Esophagus muscularis mucosa (tissue), 4 donors: ENCODE data around the gene AP1G1. TPM values are rescaled to one million over a fixed set of nuclear protein-coding genes. Genes with fewer than 3 reads are reported as not detected.

ENCODE experiments used
- DNase-seq: peaks from one replicate; pipeline ENCODE4 v3.0.0-alpha.2; 2017; ENCODE audit errors: extremely low spot score
- H3K27ac ChIP-seq, 4 donors: fragments of 200-600 bp; sonication (generic); replicated peaks in 1 of 4; 1 replicate in 3 of 4; 2 replicates in 1 of 4; pipeline ENCODE4 v1.5.1; 2016 to 2019; ENCODE audit warnings: mild to moderate bottlenecking in 1 of 4
- H3K27me3 ChIP-seq, 4 donors: fragments of 200-600 bp; sonication (generic); one replicate each; pipeline versions ENCODE4 v1.5.1 to v1.6.0; 2016 to 2019
- H3K36me3 ChIP-seq, 4 donors: fragments of 200-600 bp; sonication (generic); one replicate each; pipeline ENCODE4 v1.5.1; 2016 to 2019
- H3K4me1 ChIP-seq, 4 donors: fragments of 200-600 bp; sonication (generic); one replicate each; pipeline ENCODE4 v1.5.1; 2016 to 2019
- H3K4me3 ChIP-seq, 4 donors: fragments of 200-600 bp; sonication (generic); 1 replicate in 2 of 4; 2 replicates in 2 of 4; pipeline ENCODE4 v1.5.1; 2016 to 2019; ENCODE audit warnings: mild to moderate bottlenecking in 4 of 4, moderate library complexity in 1 of 4
- H3K9me3 ChIP-seq, 4 donors: fragments of 200-600 bp; sonication (generic); 1 replicate in 3 of 4; 2 replicates in 1 of 4; pipeline ENCODE4 v1.5.1; 2016 to 2019
- EP300 ChIP-seq: sonication (generic); formaldehyde crosslinking; IDR thresholded peaks from one replicate; pipeline ENCODE4 v1.6.1; 2017; ENCODE audit warnings: antibody characterized with exemption
- POLR2A ChIP-seq: fragments of 450-650 bp; IDR thresholded peaks from one replicate; pipeline ENCODE4 v1.6.1; 2017; ENCODE audit warnings: antibody characterized with exemption, moderate library complexity, mild to moderate bottlenecking, low read depth
- POLR2AphosphoS5 ChIP-seq, 2 donors: sonication (generic); formaldehyde crosslinking; IDR thresholded peaks; one replicate each; pipeline ENCODE4 v1.6.1; 2017; ENCODE audit warnings: antibody characterized with exemption in 2 of 2
- WGBS: methylation state at CpG from one replicate; pipeline ENCODE4 v1.1.5; 2018; 5-methylcytosine and 5-hydroxymethylcytosine counted together
- intact Hi-C: fragments of 100-400 bp; cut with DNase I; formaldehyde crosslinking; loops from one replicate; pipeline ENCODE4 v1.15.1; 2023
- total RNA-seq, 4 donors: library from RNA; depleted of rRNA; stranded (reverse); fragments of >200 nt; gene quantifications; one replicate each; pipeline versions ENCODE4 v1.1.0 to v1.2.1, GENCODE V29; 2016
- TF ChIP-seq, protein P1 (sequence below), 3 experiments: fragments of 200-600 bp in 2 of 3; fragments of 450-650 bp in 1 of 3; sonication (generic) in 2 of 3; IDR thresholded peaks; one replicate each; pipeline ENCODE4 v1.5.1; 2017 to 2019; ENCODE audit warnings: antibody characterized with exemption in 3 of 3, mild to moderate bottlenecking in 2 of 3, moderate library complexity in 1 of 3

The AP1G1 gene
- total RNA-seq, 4 donors from 2014 or later = 45.9 to 56.9 (median 51.5) TPM

DNA sequence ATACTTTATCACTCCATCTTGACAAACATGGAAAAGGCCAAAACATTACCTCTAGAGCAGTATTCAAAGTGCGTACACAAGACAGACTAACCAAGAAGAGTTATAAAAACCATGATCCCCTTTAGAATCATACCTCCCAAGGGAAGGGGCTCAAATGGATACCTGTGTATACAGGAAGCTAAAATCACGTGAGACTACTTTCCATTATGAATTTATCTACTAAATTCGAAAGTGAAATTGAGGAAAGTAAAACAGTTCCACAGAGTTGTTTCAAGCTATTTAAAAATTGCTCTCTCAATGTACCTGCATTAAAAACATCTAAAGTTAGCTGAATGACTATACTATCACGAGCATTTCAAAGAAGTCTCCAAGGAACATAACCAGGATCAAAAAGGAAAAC, 32.7 kb downstream of the AP1G1 start:
- WGBS = 89% methylated on average over 4 of the region's 4 CpGs
- H3K9me3 ChIP-seq = no peaks in the 10 kb centered on the region
- no peak for DNase-seq
- no peaks in the 10 kb centered on the region for H3K27me3 ChIP-seq
- H3K36me3 ChIP-seq = peaks cover 16 to 50% (median 39%) of the 10 kb centered on the region in 4 donors
- intact Hi-C loops = no loop called here
- peaks cover 0 to 20% (median under 1%) of the 10 kb centered on the region in 4 donors for H3K4me1 ChIP-seq
- TF ChIP-seq POLR2AphosphoS5 (IDR thresholded peaks at IDR 0.05) (no peak), POLR2A (no peak), EP300 (no peak)
- TF ChIP-seq, protein P1, sequence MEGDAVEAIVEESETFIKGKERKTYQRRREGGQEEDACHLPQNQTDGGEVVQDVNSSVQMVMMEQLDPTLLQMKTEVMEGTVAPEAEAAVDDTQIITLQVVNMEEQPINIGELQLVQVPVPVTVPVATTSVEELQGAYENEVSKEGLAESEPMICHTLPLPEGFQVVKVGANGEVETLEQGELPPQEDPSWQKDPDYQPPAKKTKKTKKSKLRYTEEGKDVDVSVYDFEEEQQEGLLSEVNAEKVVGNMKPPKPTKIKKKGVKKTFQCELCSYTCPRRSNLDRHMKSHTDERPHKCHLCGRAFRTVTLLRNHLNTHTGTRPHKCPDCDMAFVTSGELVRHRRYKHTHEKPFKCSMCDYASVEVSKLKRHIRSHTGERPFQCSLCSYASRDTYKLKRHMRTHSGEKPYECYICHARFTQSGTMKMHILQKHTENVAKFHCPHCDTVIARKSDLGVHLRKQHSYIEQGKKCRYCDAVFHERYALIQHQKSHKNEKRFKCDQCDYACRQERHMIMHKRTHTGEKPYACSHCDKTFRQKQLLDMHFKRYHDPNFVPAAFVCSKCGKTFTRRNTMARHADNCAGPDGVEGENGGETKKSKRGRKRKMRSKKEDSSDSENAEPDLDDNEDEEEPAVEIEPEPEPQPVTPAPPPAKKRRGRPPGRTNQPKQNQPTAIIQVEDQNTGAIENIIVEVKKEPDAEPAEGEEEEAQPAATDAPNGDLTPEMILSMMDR (IDR thresholded peaks at IDR 0.05) = no peak
- H3K27ac ChIP-seq = no peak overlapping the region
- H3K4me3 ChIP-seq = no peak overlapping the region

DNA sequence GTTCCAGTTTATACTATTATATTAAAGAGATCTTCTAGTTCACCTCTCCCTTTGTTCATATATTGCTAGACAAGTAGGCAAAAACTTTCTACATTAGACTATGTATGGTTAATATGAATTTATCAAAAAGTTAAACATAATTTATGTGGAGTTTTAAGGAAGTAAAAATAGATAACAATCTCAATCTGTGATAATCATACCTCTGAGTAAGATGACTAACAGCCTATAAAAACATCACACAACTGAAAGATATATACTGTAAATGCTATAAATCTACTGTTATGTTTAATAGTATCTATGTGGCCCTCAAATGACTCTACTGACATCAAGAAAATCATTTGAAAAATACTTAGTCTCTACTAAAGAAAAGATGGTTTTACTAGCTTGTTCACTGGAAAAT, 37.1 kb downstream of the AP1G1 start:
- peaks cover 35 to 79% (median 61%) of the 10 kb centered on the region in 4 donors for H3K36me3 ChIP-seq
- TF ChIP-seq EP300 = no peak
- TF ChIP-seq, protein P1 (IDR thresholded peaks at IDR 0.05) = no peak
- no peak for TF ChIP-seq POLR2AphosphoS5 (IDR thresholded peaks at IDR 0.05)
- TF ChIP-seq POLR2A = no peak
- no peak overlapping the region for H3K4me3 ChIP-seq
- no peak for DNase-seq
- peaks cover 0 to 11% (median 5%) of the 10 kb centered on the region in 4 donors for H3K4me1 ChIP-seq
- H3K27me3 ChIP-seq = no peaks in the 10 kb centered on the region
- no peaks in the 10 kb centered on the region for H3K9me3 ChIP-seq
- no peak overlapping the region for H3K27ac ChIP-seq
- intact Hi-C loops = no loop called here

DNA sequence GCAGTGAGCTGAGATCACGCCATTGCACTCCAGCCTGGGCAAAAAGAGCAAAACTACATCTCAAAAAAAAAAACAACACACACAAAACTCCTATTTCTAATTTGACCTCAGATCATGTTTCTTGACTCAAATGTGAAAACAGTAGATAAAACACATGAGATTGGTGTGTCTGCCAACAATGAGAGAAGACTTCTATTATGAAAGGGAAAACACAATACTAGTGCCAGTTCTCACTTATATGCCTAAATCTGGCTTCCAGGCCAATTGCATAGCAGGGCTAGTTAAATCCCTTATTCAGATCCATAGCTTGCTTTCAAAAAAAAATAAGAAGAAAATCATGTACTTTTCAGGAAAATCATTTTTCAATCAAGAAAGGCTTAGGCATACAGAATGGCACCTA, 39.4 kb downstream of the AP1G1 start:
- no peak for DNase-seq

DNA sequence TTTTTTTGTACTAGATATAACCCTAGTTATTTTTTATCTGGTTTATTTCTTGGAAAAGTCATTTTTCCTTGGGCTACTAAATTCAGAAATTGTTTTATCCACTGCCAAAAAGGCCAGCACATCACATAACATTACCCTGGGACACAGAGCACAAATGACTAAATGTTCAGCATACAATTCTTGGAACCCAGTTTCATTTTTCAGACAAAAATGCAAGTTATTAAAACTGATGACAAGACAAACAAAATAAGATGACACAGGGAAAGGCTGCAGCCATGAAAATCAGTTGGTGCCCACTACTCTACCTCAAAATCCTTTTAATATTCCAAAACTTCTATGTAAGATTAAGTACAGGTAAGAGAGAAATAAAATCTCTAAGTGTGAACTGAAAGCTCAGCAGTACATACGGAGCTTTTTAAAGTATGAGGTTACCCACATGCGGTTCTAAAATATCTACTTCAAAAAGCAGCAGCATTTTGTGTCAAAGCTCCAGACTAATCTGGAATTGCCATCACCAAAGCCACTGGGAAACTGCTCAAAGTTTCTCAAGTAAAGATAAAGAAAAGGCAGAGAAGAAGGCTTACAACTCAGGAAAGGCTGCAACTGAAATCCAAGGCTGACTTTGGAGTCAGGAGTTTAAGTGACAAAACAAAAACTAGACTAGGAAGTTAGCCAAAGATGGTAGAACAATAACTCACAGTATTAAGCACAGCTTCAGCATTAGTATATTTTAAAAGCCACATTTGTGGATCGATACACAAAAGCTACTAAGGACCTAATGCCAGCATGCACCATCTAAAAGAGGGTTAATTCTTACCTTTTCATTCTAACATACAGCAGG, 41.4 kb downstream of the AP1G1 start:
- H3K36me3 ChIP-seq = peaks cover 39 to 85% (median 64%) of the 10 kb centered on the region in 4 donors
- intact Hi-C loops = no loop called here
- no peaks in the 10 kb centered on the region for H3K9me3 ChIP-seq
- H3K27me3 ChIP-seq = no peaks in the 10 kb centered on the region
- no peak overlapping the region for H3K27ac ChIP-seq
- no peak for TF ChIP-seq POLR2A
- TF ChIP-seq POLR2AphosphoS5 (IDR thresholded peaks at IDR 0.05) = no peak
- no peak for TF ChIP-seq EP300
- TF ChIP-seq, protein P1 (IDR thresholded peaks at IDR 0.05) = no peak
- peaks cover 0 to 16% (median 7%) of the 10 kb centered on the region in 4 donors for H3K4me1 ChIP-seq
- WGBS = 78% methylated on average over 3 of the region's 3 CpGs
- H3K4me3 ChIP-seq = no peak overlapping the region
- no peak for DNase-seq

More for the DNA sequence above, 39.4 kb downstream of the AP1G1 start:
- Histone ChIP-seq H3K27me3 (no peaks in the 10 kb centered on the region), H3K9me3 (no peaks in the 10 kb centered on the region), H3K4me3 (no peak overlapping the region), H3K36me3 (peaks cover 34 to 85% (median 65%) of the 10 kb centered on the region in 4 donors), H3K4me1 (peaks cover 0 to 16% (median 7%) of the 10 kb centered on the region in 4 donors), H3K27ac (no peak overlapping the region)
- 95% methylated on average over 1 of the region's 1 CpG for WGBS
- TF ChIP-seq POLR2A (no peak), EP300 (no peak), POLR2AphosphoS5 (IDR thresholded peaks at IDR 0.05) (no peak)
- TF ChIP-seq, protein P1 (IDR thresholded peaks at IDR 0.05) = no peak
- intact Hi-C loops = no loop called here
